SW 1271 (cell line): ENCODE measurements around the gene MSI2.

Experiments
- DNase-seq, 2 experiments: peaks; one replicate each; lab custom pipeline; 2025; lab: John Stamatoyannopoulos, UW

Gene MSI2

DNA sequence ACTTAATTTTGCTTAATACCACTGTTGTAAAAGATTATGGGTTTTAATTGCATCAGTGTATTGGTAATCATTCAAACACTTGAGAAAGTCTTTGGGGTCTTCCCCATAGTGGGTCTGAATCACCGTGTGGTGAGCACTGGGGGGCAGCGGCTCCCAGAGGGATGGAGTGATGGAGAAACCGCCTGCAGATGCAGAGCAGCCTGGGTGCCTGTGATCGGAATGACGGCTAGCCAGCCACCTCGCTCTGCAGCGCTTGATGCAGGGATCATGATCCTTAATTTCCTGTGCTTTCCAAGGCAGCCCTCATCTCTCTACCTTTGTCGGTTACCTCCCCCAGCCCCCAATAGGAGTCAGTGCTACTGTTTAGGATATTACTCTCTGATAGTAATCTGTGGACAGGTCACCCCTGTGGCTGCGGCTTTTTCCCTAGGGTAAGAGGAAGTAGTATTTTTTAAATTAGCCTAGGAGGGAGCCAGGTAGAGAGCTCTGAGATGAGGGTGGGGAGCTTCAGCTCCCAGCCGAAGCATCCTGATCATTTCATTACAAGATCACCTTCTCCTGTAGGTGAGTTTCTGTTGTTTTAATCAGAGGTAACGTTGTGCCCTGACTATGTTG is 135.6 kb downstream of the MSI2 start:
- DNase-seq, result no peak

- no peak for DNase-seq
These were observed 137.0 kb downstream of the MSI2 start for GRCh38 chr17:57393368-57393767.

DNA sequence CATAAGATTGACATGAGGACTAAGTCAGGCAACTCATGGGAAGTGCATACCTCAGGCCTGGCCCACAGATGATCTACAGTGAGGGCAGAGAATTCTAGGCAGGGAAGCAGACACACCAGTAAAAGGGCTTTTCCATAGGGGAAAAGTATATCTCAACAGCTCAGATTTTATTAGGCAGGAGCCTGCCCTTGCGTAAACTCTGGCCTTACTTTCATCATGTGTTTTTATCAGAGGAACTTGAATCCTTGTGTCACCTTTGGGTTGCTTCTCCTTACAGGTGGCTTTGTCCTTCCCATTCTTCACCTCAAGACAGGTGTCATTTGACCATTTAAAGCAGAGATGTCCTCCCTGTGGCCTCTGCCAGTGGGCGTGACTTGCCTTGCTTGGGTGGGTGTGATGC is 138.1 kb downstream of the MSI2 start:
- no peak for DNase-seq

DNA sequence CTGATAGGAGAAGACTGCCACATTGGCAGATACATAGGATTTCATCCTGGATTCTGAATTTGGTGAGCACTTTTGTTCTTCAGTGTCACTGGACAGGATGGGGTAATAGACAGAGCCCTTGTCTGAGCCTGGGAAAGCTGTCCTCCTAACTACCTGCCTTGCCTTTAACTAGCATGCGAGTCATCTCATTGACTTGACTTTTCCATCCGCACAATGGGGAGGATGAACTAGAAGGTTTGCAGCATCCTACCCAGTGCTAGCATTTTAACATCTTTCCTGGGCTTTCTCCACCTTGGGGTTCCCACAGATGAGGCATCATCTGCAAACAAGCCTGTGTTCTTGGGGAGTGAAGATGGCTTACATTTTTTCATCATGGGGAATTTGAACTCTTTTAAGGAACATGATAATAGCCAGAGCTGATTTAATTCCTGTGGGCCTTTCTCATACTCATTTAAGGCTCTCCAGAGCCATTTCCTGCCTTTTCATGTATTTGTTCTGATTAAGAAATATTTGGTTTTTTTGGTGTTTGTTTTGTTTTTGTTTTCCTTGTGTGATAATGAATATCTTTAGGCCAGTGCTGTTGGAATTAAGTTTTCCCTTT is 139.5 kb downstream of the MSI2 start:
- no peak for DNase-seq

DNA sequence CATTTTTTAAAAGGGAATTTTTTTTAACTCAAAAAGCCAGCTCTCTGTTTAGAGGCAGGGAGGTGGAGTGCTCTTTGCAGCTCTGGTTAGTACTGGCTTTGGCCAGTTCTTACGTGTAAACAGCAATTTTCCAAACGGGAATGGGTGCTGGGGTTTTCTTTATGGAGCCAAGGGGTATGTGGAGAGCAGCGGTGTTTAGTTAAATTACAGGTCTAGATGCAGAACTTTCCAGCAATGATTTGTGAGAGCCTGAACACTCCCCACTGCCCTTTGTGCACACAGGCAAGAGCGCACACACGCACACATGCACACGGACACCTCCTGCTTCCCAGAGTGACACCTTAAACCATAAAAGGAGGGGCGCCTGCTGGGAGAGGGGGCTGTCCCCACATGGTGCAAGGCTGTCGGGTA is 140.2 kb downstream of the MSI2 start:
- DNase-seq, result no peak

- no peak for DNase-seq
These were observed 141.1 kb downstream of the MSI2 start for GRCh38 chr17:57397402-57397801.

- DNase-seq, result no peak
These were observed 143.4 kb downstream of the MSI2 start for GRCh38 chr17:57399690-57400089.

DNA sequence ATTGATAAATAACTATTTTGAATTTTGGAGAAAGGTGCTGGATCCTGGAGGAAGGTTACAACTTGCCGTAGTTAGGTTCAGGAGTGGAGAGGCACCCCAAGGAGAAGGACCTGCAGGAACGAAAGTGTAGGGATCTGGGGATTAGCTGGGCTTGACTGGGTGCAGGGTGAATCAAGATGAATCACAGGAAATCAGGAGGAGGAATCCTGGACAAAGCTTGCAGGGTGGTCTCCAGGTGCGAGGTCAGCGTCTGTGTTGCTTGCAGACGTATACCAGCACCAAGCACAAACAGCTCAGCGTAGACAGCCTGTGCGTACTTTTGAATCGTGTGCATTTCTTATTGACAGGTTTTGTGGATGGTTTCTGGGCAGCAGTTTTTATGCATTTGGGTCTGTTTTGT is 144.3 kb downstream of the MSI2 start:
- DNase-seq, result no peak

DNA sequence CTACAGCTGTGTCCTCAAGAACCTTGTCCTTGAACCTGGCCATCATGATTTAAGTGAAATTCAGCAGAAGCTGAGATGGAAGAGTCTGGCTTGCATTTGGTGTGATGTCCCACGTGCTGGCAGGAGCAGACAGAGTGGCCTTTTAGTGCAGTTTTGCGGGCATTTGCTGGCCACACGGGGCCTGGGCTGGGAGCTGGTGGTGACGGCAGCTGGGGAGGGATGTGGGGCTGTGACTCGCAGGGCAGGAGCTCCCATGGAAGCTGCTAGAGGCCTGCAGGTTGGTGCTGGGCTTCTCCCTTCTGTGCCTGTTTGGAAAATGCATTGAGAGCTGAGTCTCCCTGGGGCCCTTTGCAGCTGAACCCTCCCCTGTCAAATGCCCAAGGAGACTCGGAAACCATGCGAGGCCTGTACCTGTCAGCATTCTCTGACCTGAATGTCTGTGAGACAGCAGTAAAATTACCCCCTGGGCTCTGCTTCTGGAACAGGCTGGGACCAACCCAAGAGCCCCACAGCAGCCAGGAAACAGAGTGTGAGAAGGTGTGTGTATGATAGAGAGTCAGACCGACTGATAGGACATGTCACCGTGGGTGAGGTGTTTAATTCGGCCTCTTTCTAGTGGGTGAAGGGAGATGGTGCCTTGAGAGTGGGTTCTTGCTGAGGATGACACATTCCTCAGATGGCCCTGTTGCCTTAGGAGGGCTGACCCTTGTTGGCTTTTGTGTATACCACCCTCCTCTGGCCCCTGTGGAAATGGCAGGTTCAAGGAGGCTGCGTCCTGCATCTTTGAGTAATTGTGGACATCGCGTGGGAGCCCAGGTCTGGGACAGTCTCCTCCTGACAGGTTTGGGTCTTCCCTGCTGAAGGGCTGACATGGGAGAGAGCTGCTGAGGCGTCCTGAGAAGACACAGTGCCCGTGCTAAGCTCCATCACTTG is 145.5 kb downstream of the MSI2 start:
- DNase-seq, result no peak

DNA sequence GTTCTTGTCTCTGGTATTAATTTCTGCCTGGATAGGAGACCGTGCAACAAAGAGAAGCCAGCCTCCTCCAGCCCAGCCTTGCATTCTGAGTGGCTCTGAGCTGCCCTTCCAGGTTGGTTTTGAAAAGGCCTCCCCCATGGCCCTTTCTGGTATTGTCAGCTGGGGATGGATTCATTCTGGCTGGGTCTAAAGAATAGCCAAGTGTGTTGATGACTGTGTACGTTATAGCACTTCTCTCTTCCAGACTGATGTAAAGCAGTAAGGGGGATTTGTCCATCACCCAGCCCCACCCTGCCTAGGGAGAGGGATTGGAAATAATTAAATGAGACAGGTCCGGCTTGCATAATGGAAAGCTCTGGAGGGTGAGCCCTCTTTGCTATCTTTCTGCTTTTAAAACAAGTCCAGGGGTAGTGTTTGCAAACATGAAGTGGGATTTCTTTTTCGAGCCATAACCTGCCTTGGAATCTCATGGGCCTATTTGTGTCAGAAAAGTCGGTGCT is 146.4 kb downstream of the MSI2 start:
- no peak for DNase-seq

- DNase-seq, result no peak
These were observed 146.9 kb downstream of the MSI2 start for GRCh38 chr17:57403236-57403635.

GRCh38 chr17:57404073-57404472 is 147.8 kb downstream of the MSI2 start:
- no peak for DNase-seq

DNA sequence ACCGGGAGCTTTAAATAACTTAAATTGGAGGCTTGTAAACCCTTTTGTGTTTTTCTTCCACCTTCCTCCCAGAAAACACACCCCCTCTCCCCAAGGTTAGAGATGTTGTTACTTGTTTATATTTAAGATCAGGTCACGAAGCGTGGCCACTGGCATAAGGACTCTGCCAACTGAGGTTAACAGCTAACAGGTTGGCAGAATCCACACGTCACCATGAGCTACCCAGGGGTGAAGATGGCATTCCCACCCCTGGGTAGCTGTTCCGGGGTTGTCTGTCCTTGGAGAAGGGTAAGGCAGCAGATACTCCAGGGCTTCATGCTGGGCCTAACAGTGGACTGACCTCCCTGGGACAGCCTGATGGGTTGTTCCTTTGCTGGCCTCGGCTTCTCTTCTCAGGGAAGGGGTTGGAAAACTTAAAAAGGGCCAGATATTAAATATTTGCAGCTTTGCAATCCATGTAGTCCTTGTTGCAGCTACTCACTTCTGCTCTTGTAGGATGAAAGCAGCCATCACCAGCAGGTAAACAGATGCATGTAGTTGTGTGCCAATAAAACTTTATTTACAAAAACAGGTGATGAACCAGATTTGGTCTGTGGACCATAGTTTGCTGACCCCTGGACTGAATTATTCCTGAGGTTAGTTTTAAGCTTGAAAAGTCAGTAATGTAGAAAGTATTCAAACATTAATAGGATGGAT is 148.6 kb downstream of the MSI2 start:
- no peak for DNase-seq

DNA sequence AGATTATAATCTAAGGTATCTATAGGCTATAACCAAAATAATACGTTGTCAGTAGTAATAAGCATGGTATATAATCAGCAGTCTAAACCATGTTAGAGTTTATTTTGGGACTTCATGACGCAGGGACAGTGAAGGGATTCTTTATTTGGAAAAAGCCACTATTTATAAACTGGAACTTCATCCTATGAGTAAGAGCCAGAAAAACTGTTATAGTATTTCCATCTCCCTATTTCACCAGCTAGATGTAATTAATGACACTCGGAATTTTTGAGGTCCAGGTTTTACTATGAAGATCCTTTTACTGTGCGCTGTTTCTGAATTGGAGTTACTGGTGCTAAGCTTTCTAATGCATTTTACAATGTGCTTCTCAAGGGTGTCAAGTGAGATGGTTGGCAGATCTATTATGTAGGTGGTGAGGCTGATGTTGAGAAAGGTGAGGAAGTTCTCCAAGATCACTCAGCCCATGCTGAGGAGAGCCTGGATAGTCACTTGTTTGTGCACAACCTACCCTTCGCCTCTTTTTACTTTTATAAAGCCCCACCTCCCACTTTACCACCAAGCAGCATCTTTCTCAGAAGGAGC is 149.3 kb downstream of the MSI2 start:
- DNase-seq, result no peak

GRCh38 chr17:57406131-57406980 is 150.0 kb downstream of the MSI2 start:
- DNase-seq, result no peak

DNA sequence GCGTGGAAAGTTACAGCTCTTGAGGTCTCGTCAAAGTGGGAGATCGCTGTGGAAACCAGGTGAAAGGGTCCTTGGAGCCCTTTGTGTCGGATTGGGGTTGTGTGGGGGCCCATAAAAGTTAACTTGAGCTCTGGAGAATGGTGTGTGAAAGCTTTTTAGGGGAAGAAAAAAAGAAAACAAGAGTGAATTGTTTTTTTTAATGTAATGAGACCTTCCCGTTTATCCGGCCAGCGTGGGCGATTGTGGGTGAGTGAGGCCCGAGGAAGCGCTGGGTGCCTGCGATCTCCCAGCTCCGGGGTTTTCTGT is 150.6 kb downstream of the MSI2 start:
- DNase-seq, result no peak

DNA sequence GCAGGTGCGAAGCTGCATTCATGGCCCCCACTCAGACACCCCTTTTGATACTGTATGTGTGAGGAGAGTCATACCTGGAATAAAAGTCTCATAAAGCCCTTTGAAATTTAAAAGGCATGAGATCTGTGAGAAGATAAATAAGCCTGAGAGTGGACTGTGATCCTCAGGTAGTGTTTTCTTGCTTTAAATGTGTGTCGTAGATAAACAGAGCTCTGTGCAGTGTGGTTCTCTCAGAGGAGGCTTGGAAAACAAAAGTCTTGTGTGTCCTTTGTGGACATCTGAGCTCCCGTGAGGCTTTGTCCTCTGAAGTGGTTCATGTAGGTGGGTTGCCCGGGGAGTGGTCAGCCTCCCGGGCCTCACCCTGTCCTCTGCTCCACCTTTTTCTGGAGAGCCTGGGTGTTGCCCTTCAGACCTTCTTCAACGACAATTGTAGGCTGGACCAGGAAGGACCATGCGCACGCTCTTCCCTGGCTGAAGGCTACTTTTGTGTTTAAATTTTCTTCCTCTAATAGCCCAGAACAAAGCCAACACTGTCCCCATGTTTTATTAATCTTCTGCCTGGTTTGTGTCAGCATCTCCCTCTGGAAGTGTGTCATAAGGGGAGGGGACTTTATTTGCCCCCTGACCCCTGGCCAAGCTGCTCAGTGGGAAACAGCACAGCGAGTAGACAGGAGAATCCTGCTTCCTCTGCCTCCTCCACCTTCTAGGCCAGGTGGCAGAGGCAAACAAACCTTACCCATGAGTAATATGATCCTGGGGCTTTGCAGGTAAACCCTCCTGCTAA is 151.2 kb downstream of the MSI2 start:
- no peak for DNase-seq

- no peak for DNase-seq
These were observed 151.9 kb downstream of the MSI2 start for GRCh38 chr17:57408071-57408811.

DNA sequence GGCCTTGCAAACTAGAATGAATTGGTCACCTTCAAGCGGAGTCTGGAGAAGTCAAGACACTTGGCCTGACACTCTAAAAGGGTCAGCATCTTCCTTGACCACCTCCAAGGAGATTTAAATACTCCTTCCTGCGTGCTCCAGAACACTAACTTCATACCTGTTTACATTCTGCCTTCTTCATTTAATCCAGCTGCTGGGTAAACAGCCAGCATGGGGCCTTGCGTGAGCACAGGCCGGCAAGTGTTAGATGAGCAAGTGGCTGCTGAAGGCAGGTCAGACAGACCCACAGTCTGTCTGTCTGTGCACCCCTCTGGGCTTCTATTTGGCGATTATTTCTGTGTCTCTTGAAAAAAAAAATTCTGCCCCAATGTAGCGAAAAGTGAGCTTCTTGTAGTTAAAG is 153.8 kb downstream of the MSI2 start:
- DNase-seq, result no peak
